Neural cell (in vitro differentiated cells): Measurements from ENCODE around the gene PLEKHA1.

ENCODE experiments used
- MXI1 ChIP-seq: fragments of 450-650 bp; conservative IDR thresholded peaks from 2 replicates; pipeline ENCODE4 v1.6.1; 2014; ENCODE audit warnings: antibody characterized with exemption, mild to moderate bottlenecking; ENCODE audit not compliant: poor library complexity, severe bottlenecking
- POLR2AphosphoS5 ChIP-seq: IDR thresholded peaks from 2 replicates; pipeline ENCODE4 v1.6.1; 2012
- SMC3 ChIP-seq: fragments of 450-650 bp; conservative IDR thresholded peaks from 2 replicates; pipeline ENCODE4 v1.6.1; 2014; ENCODE audit warnings: antibody characterized with exemption, mild to moderate bottlenecking, moderate library complexity; ENCODE audit not compliant: poor library complexity
- TF ChIP-seq, protein P1 (sequence below): fragments of 450-650 bp; IDR thresholded peaks from 2 replicates; pipeline ENCODE4 v1.5.1; 2014; ENCODE audit warnings: antibody characterized with exemption, mild to moderate bottlenecking, moderate library complexity; ENCODE audit not compliant: poor library complexity, severe bottlenecking

DNA sequence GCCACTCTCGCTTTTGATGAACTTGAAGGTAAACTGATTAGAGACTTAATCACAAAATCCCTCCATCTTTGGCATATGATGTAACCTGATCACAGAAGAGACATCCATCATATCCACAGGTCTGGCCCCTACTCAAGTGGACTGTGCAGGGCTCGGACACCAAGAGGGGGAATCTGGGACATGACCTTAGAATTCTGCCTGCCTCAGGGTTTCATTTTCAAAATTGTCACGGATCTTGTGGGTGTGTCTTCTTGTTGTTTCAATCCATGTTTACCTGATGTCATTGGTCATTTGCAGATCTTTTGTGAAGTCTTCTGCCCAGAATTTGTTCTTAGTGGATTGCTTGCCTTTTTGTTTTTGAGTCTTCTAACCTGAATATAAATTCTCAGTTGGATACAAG, 74.1 kb downstream of the PLEKHA1 start:
- TF ChIP-seq MXI1 (no peak), SMC3 (no peak), POLR2AphosphoS5 (no peak)
- TF ChIP-seq, protein P1, sequence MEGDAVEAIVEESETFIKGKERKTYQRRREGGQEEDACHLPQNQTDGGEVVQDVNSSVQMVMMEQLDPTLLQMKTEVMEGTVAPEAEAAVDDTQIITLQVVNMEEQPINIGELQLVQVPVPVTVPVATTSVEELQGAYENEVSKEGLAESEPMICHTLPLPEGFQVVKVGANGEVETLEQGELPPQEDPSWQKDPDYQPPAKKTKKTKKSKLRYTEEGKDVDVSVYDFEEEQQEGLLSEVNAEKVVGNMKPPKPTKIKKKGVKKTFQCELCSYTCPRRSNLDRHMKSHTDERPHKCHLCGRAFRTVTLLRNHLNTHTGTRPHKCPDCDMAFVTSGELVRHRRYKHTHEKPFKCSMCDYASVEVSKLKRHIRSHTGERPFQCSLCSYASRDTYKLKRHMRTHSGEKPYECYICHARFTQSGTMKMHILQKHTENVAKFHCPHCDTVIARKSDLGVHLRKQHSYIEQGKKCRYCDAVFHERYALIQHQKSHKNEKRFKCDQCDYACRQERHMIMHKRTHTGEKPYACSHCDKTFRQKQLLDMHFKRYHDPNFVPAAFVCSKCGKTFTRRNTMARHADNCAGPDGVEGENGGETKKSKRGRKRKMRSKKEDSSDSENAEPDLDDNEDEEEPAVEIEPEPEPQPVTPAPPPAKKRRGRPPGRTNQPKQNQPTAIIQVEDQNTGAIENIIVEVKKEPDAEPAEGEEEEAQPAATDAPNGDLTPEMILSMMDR = no peak
